ENCODE measurements around the gene LUC7L3.
"Not testable (repeated sequence)": the region's sequence is repeated elsewhere in the genome, so short reads cannot be mapped to it uniquely, and the experiment has no call there.

The LUC7L3 gene

DNA sequence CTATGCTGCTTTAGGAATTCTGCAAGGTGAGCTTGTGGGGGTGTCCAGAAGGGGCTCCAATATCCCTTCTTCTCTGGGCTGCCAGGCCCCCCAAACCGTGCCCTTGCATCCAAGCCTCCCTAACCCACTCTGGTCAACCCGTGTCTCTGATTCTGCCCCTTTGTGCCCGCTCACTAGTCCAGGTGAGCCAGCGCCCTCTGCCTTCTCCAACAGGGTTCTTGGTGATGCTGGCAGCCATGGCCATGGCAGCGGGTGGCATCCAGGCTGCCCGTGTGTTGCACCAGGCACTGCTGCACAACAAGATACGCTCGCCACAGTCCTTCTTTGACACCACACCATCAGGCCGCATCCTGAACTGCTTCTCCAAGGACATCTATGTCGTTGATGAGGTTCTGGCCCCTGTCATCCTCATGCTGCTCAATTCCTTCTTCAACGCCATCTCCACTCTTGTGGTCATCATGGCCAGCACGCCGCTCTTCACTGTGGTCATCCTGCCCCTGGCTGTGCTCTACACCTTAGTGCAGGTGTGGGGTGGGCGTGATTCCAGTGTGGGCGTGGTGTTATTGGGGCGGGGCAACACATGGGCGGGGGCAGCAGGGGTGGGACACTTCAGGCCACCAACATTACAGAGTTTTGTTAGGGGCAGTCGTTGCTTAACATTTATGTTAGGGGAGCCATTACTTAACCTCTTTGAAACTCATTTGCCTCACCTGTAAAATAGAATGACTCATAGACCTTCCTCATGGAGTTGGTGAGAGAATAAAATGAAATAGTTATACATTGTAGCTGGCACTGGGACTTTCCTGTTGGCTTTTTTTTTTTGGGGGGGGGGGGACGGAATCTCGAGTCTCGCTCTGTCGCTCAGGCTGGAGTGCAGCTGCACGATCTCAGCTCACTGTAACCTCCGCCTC, 43.1 kb upstream of the LUC7L3 start:
- H3K27me3 ChIP-seq (replicated peaks), result no peaks in the 10 kb centered on the region
- H3K4me3 ChIP-seq (ENCODE audit: low read depth, low read length), result no peak overlapping the region
- H3K36me3 ChIP-seq (replicated peaks), result no peaks in the 10 kb centered on the region
- H3K27ac ChIP-seq, result no peak overlapping the region
- in situ Hi-C loops (cut with HindIII; ENCODE audit: low pct_ligation_motif_present, low sequenced_read_pairs), result loop anchor here (25.0 kb wide), 1 partner anchor 114 kb away; the partner anchor contains the start of gene CACNA1G
- no peak for DNase-seq
- TF ChIP-seq, protein P1, sequence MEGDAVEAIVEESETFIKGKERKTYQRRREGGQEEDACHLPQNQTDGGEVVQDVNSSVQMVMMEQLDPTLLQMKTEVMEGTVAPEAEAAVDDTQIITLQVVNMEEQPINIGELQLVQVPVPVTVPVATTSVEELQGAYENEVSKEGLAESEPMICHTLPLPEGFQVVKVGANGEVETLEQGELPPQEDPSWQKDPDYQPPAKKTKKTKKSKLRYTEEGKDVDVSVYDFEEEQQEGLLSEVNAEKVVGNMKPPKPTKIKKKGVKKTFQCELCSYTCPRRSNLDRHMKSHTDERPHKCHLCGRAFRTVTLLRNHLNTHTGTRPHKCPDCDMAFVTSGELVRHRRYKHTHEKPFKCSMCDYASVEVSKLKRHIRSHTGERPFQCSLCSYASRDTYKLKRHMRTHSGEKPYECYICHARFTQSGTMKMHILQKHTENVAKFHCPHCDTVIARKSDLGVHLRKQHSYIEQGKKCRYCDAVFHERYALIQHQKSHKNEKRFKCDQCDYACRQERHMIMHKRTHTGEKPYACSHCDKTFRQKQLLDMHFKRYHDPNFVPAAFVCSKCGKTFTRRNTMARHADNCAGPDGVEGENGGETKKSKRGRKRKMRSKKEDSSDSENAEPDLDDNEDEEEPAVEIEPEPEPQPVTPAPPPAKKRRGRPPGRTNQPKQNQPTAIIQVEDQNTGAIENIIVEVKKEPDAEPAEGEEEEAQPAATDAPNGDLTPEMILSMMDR (IDR thresholded peaks at IDR 0.05; ENCODE audit: low read depth, low read length, missing control alignments), result no peak

DNA sequence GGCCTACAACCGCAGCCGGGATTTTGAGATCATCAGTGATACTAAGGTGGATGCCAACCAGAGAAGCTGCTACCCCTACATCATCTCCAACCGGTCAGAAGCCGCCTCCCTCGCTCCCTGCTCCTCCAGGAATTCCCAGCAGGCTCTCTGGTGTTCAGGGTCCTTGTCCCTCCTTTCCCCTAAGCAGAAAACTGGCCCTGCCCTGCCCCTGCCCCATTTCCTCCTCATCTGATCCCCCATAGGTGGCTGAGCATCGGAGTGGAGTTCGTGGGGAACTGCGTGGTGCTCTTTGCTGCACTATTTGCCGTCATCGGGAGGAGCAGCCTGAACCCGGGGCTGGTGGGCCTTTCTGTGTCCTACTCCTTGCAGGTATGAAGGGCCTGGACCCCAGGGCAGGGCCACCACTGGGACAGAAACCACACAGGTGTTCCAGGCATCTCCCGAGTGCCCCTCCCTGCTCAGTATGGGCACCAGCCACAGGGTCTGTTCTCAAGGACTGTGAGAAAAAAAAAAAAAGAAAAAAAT, 41.5 kb upstream of the LUC7L3 start:
- DNase-seq, result no peak
- TF ChIP-seq, protein P1 (IDR thresholded peaks at IDR 0.05; ENCODE audit: low read depth, low read length, missing control alignments), result no peak
- Histone ChIP-seq H3K36me3 (replicated peaks) (no peaks in the 10 kb centered on the region), H3K4me3 (ENCODE audit: low read depth, low read length) (no peak overlapping the region), H3K27ac (no peak overlapping the region), H3K27me3 (replicated peaks) (no peaks in the 10 kb centered on the region)
- in situ Hi-C loops (cut with HindIII; ENCODE audit: low pct_ligation_motif_present, low sequenced_read_pairs), result loop anchor here (25.0 kb wide), 1 partner anchor 116 kb away; the partner anchor contains the start of gene CACNA1G

DNA sequence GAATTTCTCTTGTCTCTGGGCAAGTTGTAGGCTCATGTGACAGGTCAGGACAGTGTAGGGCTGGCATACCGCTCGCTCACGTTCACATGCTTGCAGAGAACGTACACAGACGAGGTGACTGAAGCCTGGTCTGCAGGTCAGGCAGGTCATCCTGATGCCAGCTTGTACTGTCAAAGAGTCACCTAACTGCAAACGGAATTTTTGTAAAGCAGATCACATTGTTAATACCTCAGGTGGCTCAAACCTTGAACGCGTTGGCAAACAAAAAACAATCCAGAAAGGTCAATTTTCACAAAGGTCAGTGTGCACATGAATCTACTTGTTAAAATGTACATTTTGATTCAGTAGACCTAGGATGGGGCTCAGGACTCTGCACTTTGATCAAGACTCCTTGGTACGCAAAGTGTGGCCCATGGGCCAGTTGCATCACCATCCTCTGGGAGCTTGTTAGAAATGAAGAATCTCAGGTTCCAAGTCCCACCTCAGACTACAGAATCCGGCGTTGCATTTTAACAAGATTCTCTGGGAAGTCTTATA, 40.3 kb upstream of the LUC7L3 start:
- in situ Hi-C loops (cut with HindIII; ENCODE audit: low pct_ligation_motif_present, low sequenced_read_pairs), result loop anchor here (25.0 kb wide), 1 partner anchor 117 kb away; the partner anchor contains the start of gene CACNA1G
- Histone ChIP-seq H3K27ac (no peak overlapping the region), H3K4me3 (ENCODE audit: low read depth, low read length) (no peak overlapping the region), H3K36me3 (replicated peaks) (no peaks in the 10 kb centered on the region), H3K27me3 (replicated peaks) (no peaks in the 10 kb centered on the region)
- no peak for DNase-seq
- TF ChIP-seq, protein P1 (IDR thresholded peaks at IDR 0.05; ENCODE audit: low read depth, low read length, missing control alignments), result no peak

DNA sequence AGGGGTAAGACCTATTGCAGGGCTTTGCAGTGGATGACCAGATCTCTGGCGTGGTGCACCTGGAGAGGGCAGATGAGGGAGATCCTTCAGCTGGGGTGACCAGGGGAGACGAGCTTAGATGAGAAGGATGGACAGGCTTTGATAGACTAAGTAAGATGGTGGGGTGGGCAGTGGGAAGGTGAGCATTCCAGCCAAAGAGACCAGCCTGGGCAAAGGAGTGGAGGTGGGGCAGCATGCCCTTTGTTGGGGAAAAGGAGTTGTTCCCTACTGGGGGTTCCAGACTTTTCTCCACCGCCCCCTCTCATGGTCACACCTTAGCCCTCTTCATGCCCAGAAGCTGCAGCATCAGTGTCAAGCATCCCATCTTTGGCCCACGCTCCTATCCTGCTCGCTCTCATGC, 39.3 kb upstream of the LUC7L3 start:
- H3K27me3 ChIP-seq (replicated peaks), result no peaks in the 10 kb centered on the region
- no peak for DNase-seq
- H3K27ac ChIP-seq, result no peak overlapping the region
- no peak overlapping the region for H3K4me3 ChIP-seq (ENCODE audit: low read depth, low read length)
- in situ Hi-C loops (cut with HindIII; ENCODE audit: low pct_ligation_motif_present, low sequenced_read_pairs), result loop anchor here (25.0 kb wide), 1 partner anchor 118 kb away; the partner anchor contains the start of gene CACNA1G
- no peaks in the 10 kb centered on the region for H3K36me3 ChIP-seq (replicated peaks)
- TF ChIP-seq, protein P1 (IDR thresholded peaks at IDR 0.05; ENCODE audit: low read depth, low read length, missing control alignments), result no peak

DNA sequence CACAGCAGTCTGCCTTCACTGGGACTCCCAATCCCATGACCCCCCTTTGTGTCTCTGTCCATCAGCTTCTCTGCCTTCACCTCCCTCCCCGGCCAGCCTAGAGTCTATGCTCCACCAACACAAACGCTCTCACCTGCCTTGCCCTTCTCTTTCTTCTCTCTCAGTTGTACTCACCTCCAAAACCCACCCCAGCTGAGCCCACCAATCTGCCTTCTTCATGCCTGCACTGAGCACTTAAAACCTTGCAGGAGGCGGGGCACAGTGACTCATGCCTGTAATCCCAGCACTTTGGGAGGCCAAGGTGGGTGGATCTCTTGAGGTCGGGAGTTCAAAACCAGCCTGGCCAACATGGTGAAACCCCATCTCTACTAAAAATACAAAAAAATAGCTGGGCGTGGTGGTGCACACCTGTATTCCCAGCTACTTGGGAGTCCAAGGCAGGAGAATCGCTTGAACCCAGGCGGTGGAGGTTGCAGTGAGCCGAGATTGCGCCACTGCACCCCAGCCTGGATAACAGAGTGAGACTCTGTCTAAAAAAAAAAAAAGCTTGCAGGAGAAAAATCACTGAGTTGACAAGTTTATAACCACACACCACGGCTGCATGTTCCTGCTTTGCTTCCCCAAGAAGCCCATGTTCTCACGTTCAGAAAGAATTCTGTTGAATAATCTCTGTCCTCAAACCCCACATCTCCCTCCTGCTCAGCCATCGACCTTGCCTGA, 38.7 kb upstream of the LUC7L3 start:
- in situ Hi-C loops (cut with HindIII; ENCODE audit: low pct_ligation_motif_present, low sequenced_read_pairs), result loop anchor here (25.0 kb wide), 1 partner anchor 118 kb away; the partner anchor contains the start of gene CACNA1G
- H3K4me3 ChIP-seq (ENCODE audit: low read depth, low read length); H3K36me3 ChIP-seq (replicated peaks); H3K27ac ChIP-seq; H3K27me3 ChIP-seq (replicated peaks); DNase-seq: not testable (repeated sequence)
